AML-193 (cell line): ENCODE measurements around the gene LMO2.
"Not testable (repeated sequence)": the region's sequence is repeated elsewhere in the genome, so short reads cannot be mapped to it uniquely, and the experiment has no call there.

Experiments
- DNase-seq, 2 experiments: peaks; one replicate each; lab custom pipeline; 2025; lab: John Stamatoyannopoulos, UW

LMO2 gene

DNA sequence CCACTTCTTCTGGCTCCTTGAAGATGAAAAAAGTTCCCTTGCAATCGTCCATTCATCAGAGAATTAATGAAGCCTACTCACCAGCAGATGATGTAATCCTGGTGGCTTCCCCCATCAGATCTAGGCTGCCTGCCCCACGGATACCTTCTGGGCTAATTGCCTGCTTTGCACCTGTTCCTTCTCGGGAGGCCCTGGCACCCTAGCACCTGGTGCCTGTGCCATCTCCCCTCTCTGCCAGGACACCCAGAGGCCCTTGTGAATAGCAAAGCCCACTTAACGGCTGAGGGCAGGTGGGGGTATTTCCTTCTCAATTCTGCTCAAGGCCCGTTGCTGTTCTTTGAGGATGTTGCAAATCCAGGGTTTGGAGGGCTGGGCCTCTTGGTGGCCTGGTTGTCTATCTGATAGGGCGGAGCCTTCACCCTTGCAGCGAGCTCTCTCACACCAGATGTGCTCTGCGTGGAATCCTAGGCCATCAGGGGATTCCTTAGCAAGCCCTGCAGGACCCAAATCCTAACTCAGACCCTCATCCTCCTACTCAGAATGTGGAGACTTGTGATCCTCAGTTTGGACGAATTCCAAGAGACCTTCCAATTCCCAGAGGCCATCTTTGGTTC, at the start of gene LMO2:
Gene LMO2, minus strand, starts transcription at position 363 of the 614 bp plus-strand sequence. CDS start 22,360 bp downstream, outside the sequence.
- peak; percentile 88 to 89 for DNase-seq

GRCh38 chr11:33940538-33940815, 48.6 kb upstream of the LMO2 start:
- no peak for DNase-seq

GRCh38 chr11:33936725-33937604, 45.1 kb upstream of the LMO2 start:
- peak; percentile 13 to 42 for DNase-seq

DNA sequence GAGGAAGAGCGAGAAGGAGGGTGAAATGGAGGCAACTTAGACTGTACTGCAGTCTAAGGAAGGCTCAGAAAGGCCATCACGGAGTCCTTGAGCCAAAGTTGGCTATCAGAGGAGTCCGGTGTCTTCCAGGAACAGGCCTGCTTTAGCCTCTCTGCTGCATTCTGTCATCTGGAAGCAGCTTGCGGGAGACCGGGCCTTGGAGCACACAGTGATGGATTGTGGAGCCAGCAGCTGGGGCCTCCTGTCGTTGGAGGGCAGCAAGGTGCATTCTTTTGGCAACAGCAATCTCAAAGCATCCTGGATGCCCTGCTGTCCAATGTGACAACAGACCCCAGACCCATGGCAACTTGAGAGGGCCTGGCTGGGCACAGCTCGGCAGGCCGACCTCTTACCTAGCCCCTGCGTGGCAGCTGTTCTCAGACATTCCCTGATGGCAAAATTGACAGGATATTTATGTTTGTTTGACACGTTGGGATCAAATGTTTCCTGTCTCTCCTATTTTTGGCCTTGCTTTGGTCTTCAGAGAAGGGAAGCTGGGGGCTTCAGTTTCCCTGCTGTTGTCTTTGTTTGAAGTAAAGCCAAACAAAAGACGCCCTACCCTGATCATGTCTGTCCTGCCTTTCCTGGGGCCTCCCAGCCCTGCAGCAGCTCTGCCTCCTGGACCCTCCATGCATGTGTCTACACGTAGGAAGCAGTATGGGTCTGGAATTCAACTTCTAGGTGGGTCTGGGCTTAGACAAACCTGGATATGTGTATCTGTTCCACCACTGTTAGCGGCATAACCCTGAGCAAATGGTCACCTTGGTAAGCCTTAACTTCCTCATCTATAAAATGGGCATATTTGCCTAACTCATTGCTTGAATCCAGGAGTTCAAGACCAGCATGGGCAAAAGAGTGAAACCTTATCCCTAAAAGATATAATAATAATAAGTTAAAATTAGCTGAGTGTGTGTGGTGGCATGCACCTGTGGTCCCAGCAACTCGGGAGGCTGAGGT, 43.9 kb upstream of the LMO2 start:
- DNase-seq = no peak

DNA sequence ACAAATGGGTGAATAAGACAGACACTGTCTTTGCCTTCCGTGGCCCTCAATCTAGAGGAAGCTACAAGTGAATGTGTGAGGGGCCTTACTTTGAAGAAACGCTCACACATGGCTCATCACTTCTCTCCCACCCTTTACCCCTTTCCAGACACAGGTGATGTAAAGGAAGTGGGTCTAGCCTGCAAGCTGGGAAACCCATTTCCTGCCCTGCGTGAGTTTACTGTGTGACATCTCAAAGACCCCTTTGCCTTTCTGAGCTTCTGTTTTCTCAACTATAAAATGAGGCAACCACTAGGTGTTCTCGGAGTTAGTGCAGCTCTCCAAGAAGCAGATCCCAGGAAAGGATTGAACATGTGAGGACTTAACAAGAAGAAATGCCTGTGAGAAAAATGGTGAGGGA, 43.1 kb upstream of the LMO2 start:
- no peak for DNase-seq

DNA sequence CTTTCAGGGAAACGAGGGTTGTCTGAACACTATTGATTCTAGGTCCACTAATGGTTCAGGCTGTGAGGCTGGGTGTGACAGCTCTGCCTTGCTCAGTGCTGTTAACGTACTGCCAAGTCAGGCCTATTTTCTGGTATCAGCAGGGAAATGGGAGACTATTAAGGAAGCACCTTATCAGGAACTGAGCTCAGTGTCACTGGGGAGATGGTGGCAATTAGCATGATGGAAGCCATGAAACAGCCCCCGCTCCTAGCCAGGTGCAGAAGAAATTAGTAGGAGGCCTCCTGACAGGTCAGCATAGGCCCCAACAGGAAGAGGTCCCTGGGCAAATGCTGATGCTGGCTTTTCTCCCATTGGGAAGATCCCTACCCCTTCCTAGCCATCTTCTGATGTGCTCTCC, 42.6 kb upstream of the LMO2 start:
- DNase-seq = no peak

DNA sequence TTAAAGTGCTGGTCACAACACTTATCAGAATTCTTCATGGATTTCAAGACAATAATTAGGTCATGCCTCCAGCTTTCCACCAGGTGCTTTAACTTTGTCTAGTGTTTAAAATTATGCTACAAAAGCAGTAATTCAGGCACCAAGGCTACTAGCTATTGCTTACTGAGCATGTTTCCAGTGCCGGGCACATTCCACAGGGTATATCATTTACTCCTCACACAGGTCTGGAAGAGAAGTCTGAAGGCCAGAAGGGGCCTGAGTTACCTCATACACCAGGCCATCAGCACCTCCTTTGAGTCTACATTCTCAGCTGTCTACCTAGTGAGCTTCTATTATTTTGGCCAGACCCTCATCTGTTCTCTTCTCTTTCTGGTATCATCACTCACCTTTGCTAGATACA, 41.7 kb upstream of the LMO2 start:
- no peak for DNase-seq

DNA sequence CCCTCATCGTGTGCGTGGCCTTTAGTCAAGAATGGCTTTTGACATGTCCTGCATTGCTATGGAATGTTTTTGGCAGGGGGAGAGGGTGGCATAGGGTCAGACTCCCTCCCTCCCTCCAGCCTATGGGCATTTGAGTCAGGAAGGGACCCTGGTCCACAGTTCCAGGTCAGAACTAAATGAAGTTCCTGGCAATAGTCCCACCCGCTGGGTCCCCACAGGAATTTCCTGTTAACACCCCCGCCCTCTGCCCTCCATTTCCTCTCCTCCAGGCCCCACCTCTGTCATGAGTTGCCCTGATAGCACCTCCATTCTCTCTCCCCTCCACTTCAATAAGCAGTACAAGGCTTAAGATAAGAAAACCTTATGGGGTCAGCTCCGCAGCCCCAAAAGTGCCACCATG, 40.8 kb upstream of the LMO2 start:
- DNase-seq = no peak

DNA sequence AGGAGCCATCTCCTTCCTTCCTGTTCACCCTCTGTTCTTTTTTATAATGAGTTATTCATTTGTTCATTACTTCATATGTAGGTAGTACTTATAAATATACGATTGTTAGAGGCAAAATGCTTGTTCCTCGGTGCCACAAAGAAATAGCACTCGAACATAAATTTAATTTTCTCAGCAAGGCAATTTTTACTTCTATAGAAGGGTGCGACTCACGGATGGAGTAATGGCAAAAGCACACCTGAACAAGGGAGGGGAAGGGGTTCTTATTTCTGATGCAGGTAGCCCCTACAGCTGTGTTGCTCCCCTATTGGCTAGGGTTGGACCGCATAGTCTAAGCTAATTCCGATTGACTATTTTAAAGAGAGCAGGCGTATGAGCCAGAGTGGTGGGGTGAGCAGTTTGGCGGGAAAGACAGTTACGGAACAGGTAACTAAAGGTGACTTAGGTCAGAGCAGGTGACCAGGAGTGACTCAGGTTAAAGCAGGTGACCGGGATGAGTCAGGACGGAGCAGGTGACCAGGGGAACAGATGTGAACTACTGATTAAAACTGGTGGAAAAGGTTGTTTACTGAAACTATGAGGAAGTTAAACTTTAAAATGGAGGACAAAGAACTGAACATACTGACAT, 40.0 kb upstream of the LMO2 start:
- not testable (repeated sequence) for DNase-seq

DNA sequence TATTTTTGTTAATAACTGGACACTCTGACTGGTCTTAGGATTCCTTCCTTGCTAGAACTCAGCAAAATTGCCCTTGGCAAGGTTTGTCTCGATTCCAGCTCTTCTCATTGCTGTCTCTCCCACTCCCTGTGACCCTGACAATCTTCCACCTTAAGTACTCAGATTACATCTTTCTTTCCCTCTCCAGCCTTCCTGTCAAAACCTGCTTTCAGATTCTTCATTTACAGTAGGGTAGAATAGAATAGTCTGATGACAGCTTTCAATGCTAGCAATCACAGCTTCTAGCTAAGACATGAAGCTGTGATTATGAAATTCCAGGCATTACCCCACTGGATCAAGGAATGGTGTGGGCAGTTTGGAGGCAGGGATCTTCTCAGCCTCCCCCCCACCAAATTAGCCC, 39.2 kb upstream of the LMO2 start:
- DNase-seq = no peak

- peak; percentile 96 for DNase-seq
These were observed 38.6 kb upstream of the LMO2 start for GRCh38 chr11:33930317-33931021.

DNA sequence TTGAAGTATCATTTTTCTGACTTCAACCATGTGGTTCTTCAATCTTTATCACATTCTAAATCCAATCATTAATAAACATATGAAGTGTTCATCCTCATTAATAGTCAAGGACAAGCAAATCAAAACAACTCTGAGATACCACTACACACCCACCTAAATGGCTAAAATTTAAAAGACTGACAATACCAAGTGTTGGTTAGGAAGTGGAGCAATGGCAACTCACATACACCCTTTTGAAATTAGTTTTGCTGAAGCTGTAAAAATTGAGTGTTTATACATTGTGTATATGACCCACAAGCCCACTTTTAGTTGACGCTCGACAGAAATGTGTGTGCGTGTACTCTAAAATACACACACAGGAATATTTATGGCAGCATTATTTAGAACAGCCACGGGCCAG, 36.7 kb upstream of the LMO2 start:
- no peak for DNase-seq

DNA sequence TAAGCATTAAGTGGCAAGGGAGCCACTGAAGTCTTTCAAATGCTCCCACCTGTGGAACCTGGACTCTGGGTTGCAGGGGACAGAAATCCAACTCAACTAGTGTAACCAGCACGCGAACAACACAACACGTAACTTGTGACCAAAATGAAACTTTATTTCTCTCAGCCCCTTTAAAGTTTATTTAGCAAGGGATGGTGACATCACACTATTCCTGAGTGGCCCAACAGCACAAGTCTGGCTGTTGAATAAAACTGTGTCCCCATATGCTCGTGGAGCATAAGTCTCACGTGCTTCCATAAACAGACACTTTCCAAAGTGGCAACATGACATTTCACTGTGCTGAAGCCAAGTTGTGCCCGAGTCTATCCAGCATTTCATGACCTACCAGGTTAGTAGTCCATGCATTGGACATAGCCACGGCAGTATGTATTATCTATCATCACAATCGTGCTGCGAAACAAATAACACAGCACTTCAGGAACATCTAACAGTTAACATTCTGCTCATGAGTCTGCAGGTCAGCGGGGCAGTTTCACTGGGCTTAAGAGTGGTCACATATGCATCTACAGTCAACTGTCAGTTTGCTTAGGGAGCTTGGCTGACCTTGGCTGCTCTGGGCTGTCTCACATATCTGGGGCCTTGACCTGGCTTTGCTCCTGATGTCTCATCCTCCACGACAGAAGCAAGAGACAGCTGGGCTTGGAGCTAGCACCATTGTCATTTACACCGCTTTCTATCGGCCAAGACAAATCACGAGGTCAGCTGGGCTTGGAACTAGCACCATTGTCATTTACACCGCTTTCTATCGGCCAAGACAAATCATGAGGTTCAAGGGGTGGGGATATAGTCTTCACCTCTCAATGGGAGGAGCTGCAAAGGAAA, 35.0 kb upstream of the LMO2 start:
- DNase-seq = no peak

DNA sequence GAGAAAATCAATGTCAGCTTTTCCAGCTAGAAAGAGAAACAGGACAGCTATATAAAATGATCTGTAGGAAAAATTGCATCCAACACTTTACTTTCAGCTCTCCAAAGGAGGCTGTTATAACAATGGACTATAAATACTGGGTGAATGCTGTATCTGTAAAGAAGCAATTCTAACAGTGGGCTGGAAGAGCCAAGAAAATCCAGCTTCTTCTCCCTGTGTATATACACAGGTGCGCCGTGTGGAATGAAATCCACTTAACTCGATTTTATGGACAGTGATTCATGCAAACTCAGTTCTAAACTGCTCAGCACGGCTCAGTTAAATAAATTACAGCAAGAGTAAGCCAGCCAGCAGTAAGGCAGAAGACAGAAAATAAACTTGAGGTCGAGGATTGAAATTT, 32.5 kb upstream of the LMO2 start:
- no peak for DNase-seq

DNA sequence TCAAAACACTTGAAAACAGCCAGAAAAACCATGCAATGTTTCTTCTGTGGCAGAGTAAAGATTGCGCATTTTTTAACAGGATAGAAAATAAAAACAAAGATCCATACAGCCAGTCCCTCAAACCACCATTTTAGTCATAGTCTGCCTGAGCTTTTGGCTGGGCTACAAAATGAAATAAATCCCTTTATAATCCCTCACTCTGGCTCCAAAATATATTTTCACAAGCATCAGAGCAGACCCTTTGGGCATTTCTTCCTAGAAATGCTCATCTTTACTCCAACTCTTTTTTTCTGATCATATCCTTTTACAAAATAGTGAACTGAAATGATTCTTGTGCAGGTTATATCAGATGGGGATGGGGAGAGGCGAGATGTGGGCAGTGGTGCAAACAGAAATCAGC, 31.8 kb upstream of the LMO2 start:
- no peak for DNase-seq

- no peak for DNase-seq
These were observed 29.1 kb upstream of the LMO2 start for GRCh38 chr11:33920838-33921613.

DNA sequence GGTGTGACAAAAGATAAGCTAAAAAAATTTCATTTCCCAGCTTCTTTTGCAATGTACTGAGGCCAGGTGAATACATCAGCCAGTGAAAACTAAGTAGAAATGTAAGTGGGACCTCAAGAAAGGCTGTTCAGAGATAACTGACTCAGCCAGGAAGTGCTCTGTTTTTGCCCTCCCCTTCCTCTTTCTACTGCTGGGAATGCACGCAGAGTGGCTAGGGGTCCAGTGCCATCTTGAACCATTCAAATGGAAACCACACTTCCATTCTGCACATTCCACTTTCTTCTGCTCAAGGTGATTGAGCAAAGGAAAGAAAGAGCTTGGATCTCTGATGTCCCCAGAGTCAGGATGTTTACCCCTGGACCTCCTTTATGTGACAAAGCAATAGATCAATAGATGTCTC, 27.8 kb upstream of the LMO2 start:
- DNase-seq = no peak

DNA sequence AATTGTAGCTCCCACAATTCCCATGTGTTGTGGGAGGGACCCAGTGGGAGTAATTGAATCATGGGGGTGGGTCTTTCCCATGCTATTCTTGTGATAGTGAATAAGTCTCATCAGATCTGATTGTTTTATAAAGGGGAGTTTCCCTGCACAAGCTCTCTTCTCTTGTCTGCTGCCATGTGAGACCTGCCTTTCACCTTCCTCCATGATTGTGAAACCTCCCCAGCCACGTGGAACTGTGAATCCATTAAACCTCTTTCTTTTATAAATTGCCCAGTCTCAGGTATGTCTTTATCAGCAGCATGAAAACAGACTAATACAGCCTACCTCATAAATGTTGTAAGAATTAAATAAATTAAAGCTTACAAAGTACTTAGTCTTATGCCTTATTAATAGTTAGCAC, 25.5 kb upstream of the LMO2 start:
- DNase-seq = not testable (repeated sequence)

DNA sequence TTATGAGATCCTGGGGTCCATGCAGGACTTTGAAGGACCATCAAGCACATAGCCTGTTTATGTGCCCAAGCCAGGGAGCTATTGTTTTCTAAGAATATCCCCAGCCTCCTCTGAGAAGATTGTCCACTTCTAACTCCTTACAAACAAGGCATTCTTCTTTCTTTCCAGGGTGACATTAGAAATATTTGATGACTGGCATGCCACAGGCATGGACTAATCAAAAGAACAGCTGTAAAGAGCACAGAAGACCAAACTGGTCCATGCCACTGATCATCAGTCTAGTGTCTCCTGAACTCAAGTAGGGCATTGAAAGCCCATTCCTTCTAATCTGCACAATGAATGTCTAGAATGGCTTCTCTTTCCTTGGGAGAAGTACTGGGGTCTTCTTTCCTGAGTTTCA, 24.9 kb upstream of the LMO2 start:
- DNase-seq = no peak

DNA sequence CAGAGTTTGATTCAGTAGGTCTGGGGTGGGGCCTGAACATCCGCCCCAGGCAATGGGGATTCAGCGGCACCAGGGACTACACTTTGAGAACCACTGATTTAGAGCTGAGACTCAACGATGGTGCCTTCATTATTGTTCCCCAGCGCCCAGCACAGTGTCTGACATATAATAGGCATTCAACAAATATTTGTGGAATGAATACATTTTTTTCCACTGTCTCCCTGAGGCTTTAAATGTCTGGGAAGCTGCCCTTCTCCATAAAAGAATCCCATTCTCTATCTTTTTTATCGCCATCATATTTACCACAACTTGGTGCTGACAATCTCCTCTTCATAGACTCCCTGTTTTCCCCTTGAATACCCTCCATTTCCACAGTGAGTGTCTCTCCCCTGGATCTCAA, 23.6 kb upstream of the LMO2 start:
- no peak for DNase-seq
